ENCODE results near the gene AAK1. TPM values are rescaled to one million over a fixed set of nuclear protein-coding genes. Genes with fewer than 3 reads are reported as not detected.
A peak's percentile ranks its signal among the peaks of the same experiment; 100 is the strongest.

AAK1 gene
- total RNA-seq, 2 experiments from 2014 or later: 77.4 to 79.5 TPM

- no peaks in the 10 kb centered on the region for H3K9me3 Mint-ChIP-seq
- H3K27me3 Mint-ChIP-seq (ENCODE audit: low read depth): no peaks in the 10 kb centered on the region
- H3K36me3 Mint-ChIP-seq (ENCODE audit: low read depth): peaks cover 15% of the 10 kb centered on the region
- H3K27ac Mint-ChIP-seq: peak overlapping the region; percentile 56
- peaks cover 61% of the 10 kb centered on the region for H3K4me1 Mint-ChIP-seq (ENCODE audit: low read depth)
- intact Hi-C loops (cut with micrococcal nuclease): no loop called here
- CTCF ChIA-PET: interaction anchor here (0.6 to 4.2 kb wide), 10 partner anchors 8 to 116 kb away, joined by 3 to 22 read pairs (median 4); no protein-coding TSS in a partner anchor
- peak overlapping the region; percentile 35 for H3K4me3 Mint-ChIP-seq
- no peak for DNase-seq
Observed at GRCh38 chr2:69637923-69638322, 5.6 kb downstream of the AAK1 start.

GRCh38 chr2:69636395-69636794 is 7.1 kb downstream of the AAK1 start:
- CTCF ChIA-PET: interaction anchor here (1.1 to 2.2 kb wide), 5 partner anchors 13 to 88 kb away, joined by 3 to 15 read pairs (median 3); no protein-coding TSS in a partner anchor
- H3K27ac Mint-ChIP-seq: no peak overlapping the region
- DNase-seq: no peak
- no peaks in the 10 kb centered on the region for H3K27me3 Mint-ChIP-seq (ENCODE audit: low read depth)
- H3K4me3 Mint-ChIP-seq: no peak overlapping the region
- H3K4me1 Mint-ChIP-seq (ENCODE audit: low read depth): peaks cover 71% of the 10 kb centered on the region
- peaks cover 8% of the 10 kb centered on the region for H3K36me3 Mint-ChIP-seq (ENCODE audit: low read depth)
- intact Hi-C loops (cut with micrococcal nuclease): no loop called here
- no peaks in the 10 kb centered on the region for H3K9me3 Mint-ChIP-seq

GRCh38 chr2:69635432-69635831 is 8.1 kb downstream of the AAK1 start:
- peaks cover 77% of the 10 kb centered on the region for H3K4me1 Mint-ChIP-seq (ENCODE audit: low read depth)
- no peak for DNase-seq
- intact Hi-C loops (cut with micrococcal nuclease): no loop called here
- H3K36me3 Mint-ChIP-seq (ENCODE audit: low read depth): peaks cover 3% of the 10 kb centered on the region
- H3K4me3 Mint-ChIP-seq: no peak overlapping the region
- no peak overlapping the region for H3K27ac Mint-ChIP-seq
- H3K27me3 Mint-ChIP-seq (ENCODE audit: low read depth): no peaks in the 10 kb centered on the region
- no peaks in the 10 kb centered on the region for H3K9me3 Mint-ChIP-seq
- CTCF ChIA-PET: interaction anchor here (1.5 to 2.2 kb wide), 2 partner anchors 22 to 70 kb away, joined by 4 to 16 read pairs; no protein-coding TSS in a partner anchor

GRCh38 chr2:69634196-69634821 is 9.2 kb downstream of the AAK1 start:
- no peak for DNase-seq
- Mint-ChIP-seq H3K9me3 (no peaks in the 10 kb centered on the region), H3K4me3 (no peak overlapping the region), H3K36me3 (ENCODE audit: low read depth) (peaks cover 3% of the 10 kb centered on the region), H3K27ac (peak overlapping the region; percentile 59), H3K27me3 (ENCODE audit: low read depth) (no peaks in the 10 kb centered on the region), H3K4me1 (ENCODE audit: low read depth) (peaks cover 68% of the 10 kb centered on the region)
- CTCF ChIA-PET: interaction anchor here (0.7 to 2.2 kb wide), 5 partner anchors 10 to 76 kb away, joined by 3 to 16 read pairs (median 5); no protein-coding TSS in a partner anchor
- intact Hi-C loops (cut with micrococcal nuclease): no loop called here

GRCh38 chr2:69631402-69631801 is 12.1 kb downstream of the AAK1 start:
- CTCF ChIA-PET: interaction anchor here (1.7 kb wide), 1 partner anchor 66 kb away, joined by 8 read pairs; no protein-coding TSS in a partner anchor
- Mint-ChIP-seq H3K36me3 (ENCODE audit: low read depth) (peaks cover 3% of the 10 kb centered on the region), H3K4me1 (ENCODE audit: low read depth) (peaks cover 44% of the 10 kb centered on the region), H3K4me3 (no peak overlapping the region), H3K27ac (no peak overlapping the region), H3K27me3 (ENCODE audit: low read depth) (no peaks in the 10 kb centered on the region), H3K9me3 (no peaks in the 10 kb centered on the region)
- intact Hi-C loops (cut with micrococcal nuclease): loop anchor here (1.0 kb wide), 1 partner anchor 10 kb away; no protein-coding TSS in a partner anchor
- no peak for DNase-seq

- no peaks in the 10 kb centered on the region for H3K27me3 Mint-ChIP-seq (ENCODE audit: low read depth)
- H3K4me1 Mint-ChIP-seq (ENCODE audit: low read depth): peaks cover 38% of the 10 kb centered on the region
- peak overlapping the region; percentile 33 for H3K27ac Mint-ChIP-seq
- no peak for DNase-seq
- intact Hi-C loops (cut with micrococcal nuclease): no loop called here
- peaks cover 3% of the 10 kb centered on the region for H3K36me3 Mint-ChIP-seq (ENCODE audit: low read depth)
- no peak overlapping the region for H3K4me3 Mint-ChIP-seq
- no peaks in the 10 kb centered on the region for H3K9me3 Mint-ChIP-seq
- CTCF ChIA-PET: interaction anchor here (0.6 to 4.4 kb wide), 3 partner anchors 14 to 65 kb away, joined by 3 to 27 read pairs (median 7); no protein-coding TSS in a partner anchor
Observed at GRCh38 chr2:69629921-69630608, 13.5 kb downstream of the AAK1 start.

GRCh38 chr2:69628325-69629021 is 15.1 kb downstream of the AAK1 start:
- Mint-ChIP-seq H3K36me3 (ENCODE audit: low read depth) (peaks cover 4% of the 10 kb centered on the region), H3K9me3 (no peaks in the 10 kb centered on the region), H3K4me3 (no peak overlapping the region), H3K27ac (no peak overlapping the region), H3K27me3 (ENCODE audit: low read depth) (no peaks in the 10 kb centered on the region), H3K4me1 (ENCODE audit: low read depth) (peaks cover 30% of the 10 kb centered on the region)
- CTCF ChIA-PET: interaction anchor here (0.8 to 4.4 kb wide), 12 partner anchors 11 to 191 kb away, joined by 3 to 27 read pairs (median 5); partner anchors contain the start of gene NFU1
- DNase-seq: no peak
- intact Hi-C loops (cut with micrococcal nuclease): loop anchor here (1.0 kb wide), 1 partner anchor 15 kb away; the partner anchor contains the start of gene AAK1

- peaks cover 10% of the 10 kb centered on the region for H3K36me3 Mint-ChIP-seq (ENCODE audit: low read depth)
- H3K27ac Mint-ChIP-seq: no peak overlapping the region
- no peak overlapping the region for H3K4me3 Mint-ChIP-seq
- peak; percentile 45 for DNase-seq
- peaks cover 17% of the 10 kb centered on the region for H3K4me1 Mint-ChIP-seq (ENCODE audit: low read depth)
- intact Hi-C loops (cut with micrococcal nuclease): loop anchor here (1.0 kb wide), 2 partner anchors 9 to 15 kb away; no protein-coding TSS in a partner anchor
- CTCF ChIA-PET: interaction anchor here (1.2 to 2.4 kb wide), 2 partner anchors 60 to 99 kb away, joined by 3 to 6 read pairs; no protein-coding TSS in a partner anchor
- H3K27me3 Mint-ChIP-seq (ENCODE audit: low read depth): no peaks in the 10 kb centered on the region
- peaks cover 3% of the 10 kb centered on the region for H3K9me3 Mint-ChIP-seq
Observed at GRCh38 chr2:69625078-69625795, 18.3 kb downstream of the AAK1 start.

- Mint-ChIP-seq H3K27me3 (ENCODE audit: low read depth) (no peaks in the 10 kb centered on the region), H3K4me3 (no peak overlapping the region), H3K9me3 (peaks cover 3% of the 10 kb centered on the region), H3K27ac (no peak overlapping the region), H3K4me1 (ENCODE audit: low read depth) (peaks cover 16% of the 10 kb centered on the region), H3K36me3 (ENCODE audit: low read depth) (peaks cover 10% of the 10 kb centered on the region)
- CTCF ChIA-PET: interaction anchor here (2.4 kb wide), 1 partner anchor 60 kb away, joined by 6 read pairs; no protein-coding TSS in a partner anchor
- no peak for DNase-seq
- intact Hi-C loops (cut with micrococcal nuclease): loop anchor here (1.0 kb wide), 2 partner anchors 8 to 16 kb away; no protein-coding TSS in a partner anchor
Observed at GRCh38 chr2:69624611-69625010, 18.9 kb downstream of the AAK1 start.

- Mint-ChIP-seq H3K27me3 (ENCODE audit: low read depth) (no peaks in the 10 kb centered on the region), H3K9me3 (peaks cover 3% of the 10 kb centered on the region), H3K4me1 (ENCODE audit: low read depth) (peaks cover 16% of the 10 kb centered on the region), H3K36me3 (ENCODE audit: low read depth) (peaks cover 10% of the 10 kb centered on the region), H3K27ac (no peak overlapping the region), H3K4me3 (no peak overlapping the region)
- CTCF ChIA-PET: interaction anchor here (1.8 to 2.4 kb wide), 2 partner anchors 22 to 59 kb away, joined by 4 to 6 read pairs; no protein-coding TSS in a partner anchor
- no peak for DNase-seq
- intact Hi-C loops (cut with micrococcal nuclease): no loop called here
Observed at GRCh38 chr2:69624131-69624530, 19.4 kb downstream of the AAK1 start.

- DNase-seq: no peak
- Mint-ChIP-seq H3K4me3 (peak overlapping the region; percentile 62), H3K9me3 (peaks cover 3% of the 10 kb centered on the region), H3K36me3 (ENCODE audit: low read depth) (peaks cover 10% of the 10 kb centered on the region), H3K27ac (peak overlapping the region; percentile 66), H3K27me3 (ENCODE audit: low read depth) (no peaks in the 10 kb centered on the region), H3K4me1 (ENCODE audit: low read depth) (peaks cover 16% of the 10 kb centered on the region)
- CTCF ChIA-PET: interaction anchor here (1.8 to 2.4 kb wide), 2 partner anchors 23 to 58 kb away, joined by 4 to 6 read pairs; no protein-coding TSS in a partner anchor
- intact Hi-C loops (cut with micrococcal nuclease): no loop called here
Observed at GRCh38 chr2:69623236-69623635, 20.3 kb downstream of the AAK1 start.
